Osteoblast (primary cell): ENCODE data around the gene NRGN. TPM values are rescaled to one million over a fixed set of nuclear protein-coding genes. Genes with fewer than 3 reads are reported as not detected.

Experiments used
- DNase-seq: peaks from one replicate; pipeline ENCODE4 v3.0.0; 2011; ENCODE audit warnings: low spot score, mixed read lengths; ENCODE audit not compliant: insufficient read length; ENCODE audit errors: missing footprints
- H2AFZ ChIP-seq: 2 replicates; pipeline ENCODE4 v1.6.0; 2011; ENCODE audit warnings: mild to moderate bottlenecking, low read length
- H3K27ac ChIP-seq: 2 replicates; pipeline ENCODE4 v1.5.1; 2011; ENCODE audit warnings: mild to moderate bottlenecking, low read depth, low read length, moderate library complexity
- H3K27me3 ChIP-seq: 2 replicates; pipeline ENCODE4 v1.6.0; 2012; ENCODE audit warnings: mild to moderate bottlenecking, control low read depth, inconsistent platforms, low read length, moderate library complexity; ENCODE audit not compliant: insufficient read depth
- H3K36me3 ChIP-seq: 2 replicates; pipeline ENCODE4 v1.5.1; 2011; ENCODE audit warnings: mild to moderate bottlenecking, low read length, control low read depth, moderate library complexity; ENCODE audit not compliant: insufficient read depth
- H3K4me1 ChIP-seq: 2 replicates; pipeline ENCODE4 v1.5.1; 2011; ENCODE audit warnings: mild to moderate bottlenecking, low read length, control low read depth, moderate library complexity; ENCODE audit not compliant: insufficient read depth
- H3K4me2 ChIP-seq: 2 replicates; pipeline ENCODE4 v1.6.0; 2011; ENCODE audit warnings: mild to moderate bottlenecking, low read length; ENCODE audit not compliant: insufficient read depth
- H3K4me3 ChIP-seq: fragments of 200-600 bp; sonication (generic); 3 replicates; pipeline ENCODE4 v1.5.1; 2012; ENCODE audit warnings: mild to moderate bottlenecking, low read length, inconsistent platforms; ENCODE audit not compliant: insufficient read depth
- H3K79me2 ChIP-seq: 2 replicates; pipeline ENCODE4 v1.6.0; 2012; ENCODE audit warnings: mild to moderate bottlenecking, low read length, control low read depth, inconsistent platforms; ENCODE audit not compliant: insufficient read depth
- H3K9me3 ChIP-seq: 2 replicates; pipeline ENCODE4 v1.5.1; 2011; ENCODE audit warnings: low read depth, low read length, control low read depth
- H4K20me1 ChIP-seq: 2 replicates; pipeline ENCODE4 v1.6.0; 2012; ENCODE audit warnings: mild to moderate bottlenecking, low read length, control low read depth; ENCODE audit not compliant: insufficient read depth
- CTCF ChIP-seq: IDR thresholded peaks from 2 replicates; pipeline ENCODE4 v1.5.1; 2011; ENCODE audit warnings: mild to moderate bottlenecking, low read depth, low read length, moderate library complexity; ENCODE audit errors: extremely low read depth
- total RNA-seq: library from RNA; depleted of rRNA; stranded (reverse); fragments of >200 nt; gene quantifications from 2 replicates; pipeline ENCODE4 v1.2.3, GENCODE V29; 2012

NRGN gene
- under 0.01 TPM in 1 of 2 replicates, not detected in the other for total RNA-seq

- no peaks in the 10 kb centered on the region for H3K79me2 ChIP-seq
- H3K27ac ChIP-seq: no peak within 1 kb of the TSS
- H3K4me2 ChIP-seq: peak within 1 kb of the TSS; percentile 83
- DNase-seq: peak; percentile 100
- H3K4me3 ChIP-seq: peak within 1 kb of the TSS; percentile 67
- no peak for TF ChIP-seq CTCF
- H3K4me1 ChIP-seq: peaks cover 3% of the 10 kb centered on the region
- peak within 1 kb of the TSS; percentile 76 for H2AFZ ChIP-seq
- H3K27me3 ChIP-seq: peaks cover 82% of the 10 kb centered on the region
- no peaks in the 10 kb centered on the region for H3K9me3 ChIP-seq
- no peaks in the 10 kb centered on the region for H3K36me3 ChIP-seq
- no peaks in the 10 kb centered on the region for H4K20me1 ChIP-seq
These were observed at the start of gene NRGN for GRCh38 chr11:124739479-124740276. Gene NRGN (plus strand): TSS chr11:124739942. CDS start chr11:124740085, 143 bp downstream.

- H4K20me1 ChIP-seq: no peaks in the 10 kb centered on the region
- no peak overlapping the region for H3K4me2 ChIP-seq
- no peaks in the 10 kb centered on the region for H3K27me3 ChIP-seq
- no peak for DNase-seq
- H3K4me1 ChIP-seq: no peaks in the 10 kb centered on the region
- no peaks in the 10 kb centered on the region for H3K9me3 ChIP-seq
- H3K4me3 ChIP-seq: no peak overlapping the region
- no peak for TF ChIP-seq CTCF
- H3K36me3 ChIP-seq: no peaks in the 10 kb centered on the region
- H2AFZ ChIP-seq: no peak overlapping the region
- no peaks in the 10 kb centered on the region for H3K79me2 ChIP-seq
- H3K27ac ChIP-seq: no peak overlapping the region
These were observed 46.6 kb upstream of the NRGN start for GRCh38 chr11:124693142-124693541.

- no peak for DNase-seq
- Histone ChIP-seq H2AFZ (no peak overlapping the region), H3K9me3 (no peaks in the 10 kb centered on the region), H3K4me2 (no peak overlapping the region), H3K27ac (no peak overlapping the region), H3K27me3 (no peaks in the 10 kb centered on the region), H4K20me1 (no peaks in the 10 kb centered on the region), H3K4me3 (no peak overlapping the region), H3K79me2 (no peaks in the 10 kb centered on the region), H3K4me1 (no peaks in the 10 kb centered on the region), H3K36me3 (no peaks in the 10 kb centered on the region)
- TF ChIP-seq CTCF: no peak
These were observed 40.2 kb upstream of the NRGN start for GRCh38 chr11:124699547-124699946.

- Histone ChIP-seq H3K9me3 (no peaks in the 10 kb centered on the region), H3K27me3 (no peaks in the 10 kb centered on the region), H3K79me2 (no peaks in the 10 kb centered on the region), H4K20me1 (no peaks in the 10 kb centered on the region), H3K27ac (no peak overlapping the region), H3K36me3 (no peaks in the 10 kb centered on the region), H3K4me3 (no peak overlapping the region), H3K4me1 (no peaks in the 10 kb centered on the region), H2AFZ (no peak overlapping the region), H3K4me2 (no peak overlapping the region)
- DNase-seq: no peak
- no peak for TF ChIP-seq CTCF
These were observed 39.7 kb upstream of the NRGN start for GRCh38 chr11:124700028-124700427.
